ENCODE measurements around the gene REEP1.

The REEP1 gene

DNA sequence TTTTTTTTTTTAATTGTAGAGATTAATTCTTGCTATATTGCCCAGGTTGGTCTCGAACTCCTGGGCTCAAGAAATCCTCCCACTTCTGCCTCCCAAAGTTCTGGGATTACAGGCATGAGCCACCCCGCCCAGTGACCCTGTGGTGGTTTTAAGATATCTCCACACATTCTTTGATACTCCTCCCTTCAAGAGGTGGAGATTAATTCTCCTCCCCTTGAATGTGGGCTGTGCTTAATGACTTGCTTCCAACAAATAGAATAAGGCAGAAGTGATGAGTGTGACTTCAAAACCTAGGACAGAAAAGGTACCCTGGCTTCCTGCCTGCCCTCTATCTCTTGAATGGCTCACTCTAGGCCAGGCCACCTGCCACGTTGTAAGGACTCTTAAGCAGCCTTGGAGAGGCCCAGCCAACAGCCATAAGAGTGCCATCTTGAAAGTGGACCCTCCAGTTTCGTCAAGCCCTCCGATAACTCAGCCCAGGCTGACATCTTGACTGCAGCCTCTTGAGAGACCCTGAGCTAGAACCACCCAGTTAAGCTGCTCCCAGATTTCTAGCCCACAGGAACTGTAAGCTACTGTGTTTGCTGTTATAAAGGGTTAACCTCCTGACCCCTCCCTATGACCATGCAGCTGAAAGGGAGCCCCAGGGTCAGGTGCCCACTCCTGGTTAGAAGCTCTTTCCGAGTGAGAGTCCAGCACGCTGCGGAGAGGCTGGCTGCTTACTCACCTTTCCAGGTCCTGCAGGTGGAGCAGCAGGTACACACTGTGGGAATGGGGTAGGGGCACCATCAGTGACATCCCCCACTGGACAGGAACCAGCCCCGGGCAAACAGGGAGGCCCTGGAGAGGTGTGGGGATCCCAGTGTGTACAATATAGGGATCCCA is 110.5 kb downstream of the REEP1 start:
- WGBS, 2 experiments: 89 to 93% methylated on average over 9 of the region's 9 CpGs
- no peak overlapping the region for H3K27ac ChIP-seq (ENCODE audit: insufficient read depth, low read depth, low read length, poor library complexity, severe bottlenecking)

GRCh38 chr2:86226070-86226469 is 111.4 kb downstream of the REEP1 start:
- no peak overlapping the region for H3K27ac ChIP-seq (ENCODE audit: insufficient read depth, low read depth, low read length, poor library complexity, severe bottlenecking)
- H3K4me1 ChIP-seq (ENCODE audit: control insufficient read depth, insufficient read depth, low read length): peaks cover 19% of the 10 kb centered on the region
- H3K4me3 ChIP-seq (ENCODE audit: insufficient read depth, low read depth, low read length): no peak overlapping the region
- no peaks in the 10 kb centered on the region for H3K27me3 ChIP-seq (ENCODE audit: control insufficient read depth, insufficient read depth, low read length, poor library complexity, severe bottlenecking)
- no peaks in the 10 kb centered on the region for H3K36me3 ChIP-seq (ENCODE audit: control insufficient read depth, insufficient read depth, low read length)
- WGBS, 2 experiments: 97% methylated on average over 4 of the region's 4 CpGs
- no peaks in the 10 kb centered on the region for H3K9me3 ChIP-seq (ENCODE audit: control insufficient read depth, low read length)

More for the DNA sequence above, 110.5 kb downstream of the REEP1 start:
- Histone ChIP-seq H3K4me1 (ENCODE audit: control insufficient read depth, insufficient read depth, low read length) (peaks cover 14% of the 10 kb centered on the region), H3K27me3 (ENCODE audit: control insufficient read depth, insufficient read depth, low read length, poor library complexity, severe bottlenecking) (no peaks in the 10 kb centered on the region), H3K4me3 (ENCODE audit: insufficient read depth, low read depth, low read length) (no peak overlapping the region), H3K36me3 (ENCODE audit: control insufficient read depth, insufficient read depth, low read length) (no peaks in the 10 kb centered on the region), H3K9me3 (ENCODE audit: control insufficient read depth, low read length) (no peaks in the 10 kb centered on the region)

- Histone ChIP-seq H3K27ac (ENCODE audit: insufficient read depth, low read depth, low read length, poor library complexity, severe bottlenecking) (no peak overlapping the region), H3K4me3 (ENCODE audit: insufficient read depth, low read depth, low read length) (no peak overlapping the region), H3K9me3 (ENCODE audit: control insufficient read depth, low read length) (no peaks in the 10 kb centered on the region), H3K4me1 (ENCODE audit: control insufficient read depth, insufficient read depth, low read length) (peaks cover 19% of the 10 kb centered on the region), H3K36me3 (ENCODE audit: control insufficient read depth, insufficient read depth, low read length) (no peaks in the 10 kb centered on the region), H3K27me3 (ENCODE audit: control insufficient read depth, insufficient read depth, low read length, poor library complexity, severe bottlenecking) (no peaks in the 10 kb centered on the region)
- 91 to 92% methylated on average over 6 of the region's 6 CpGs for WGBS, 2 experiments
Observed at GRCh38 chr2:86225581-86225980, 111.8 kb downstream of the REEP1 start.

DNA sequence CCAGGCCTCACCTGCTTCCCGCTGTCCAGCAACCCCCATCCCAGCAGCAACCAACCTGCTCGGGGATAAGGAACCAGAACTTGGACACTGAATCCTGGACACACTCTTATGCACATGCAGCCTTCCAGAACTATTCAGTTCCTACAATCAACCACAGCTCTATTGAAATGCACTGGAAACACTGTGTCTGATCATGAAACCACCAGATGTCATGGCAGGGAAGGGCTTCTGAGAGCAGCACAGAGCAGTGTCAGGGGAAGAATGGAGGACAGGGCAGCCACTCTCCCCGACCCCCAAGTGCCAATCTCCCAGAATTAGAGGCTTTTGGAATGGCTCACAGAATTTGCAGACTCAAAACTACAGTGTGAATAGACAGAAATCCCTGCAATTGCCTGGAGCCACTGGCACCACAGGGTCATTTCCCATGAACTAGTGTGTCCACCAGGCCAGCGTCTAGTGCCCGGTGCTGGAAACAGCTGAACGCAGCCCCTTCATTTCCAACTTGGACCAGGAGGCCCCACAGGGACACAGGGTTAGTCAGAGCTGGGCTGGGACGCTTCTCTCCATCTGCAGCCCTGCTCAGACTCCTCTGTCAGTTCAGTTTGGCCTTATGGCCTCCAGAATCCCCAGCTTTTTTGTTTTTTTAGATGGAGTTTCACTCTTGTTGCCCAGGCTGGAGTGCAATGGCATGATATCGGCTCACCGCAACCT is 112.6 kb downstream of the REEP1 start:
- no peak overlapping the region for H3K4me3 ChIP-seq (ENCODE audit: insufficient read depth, low read depth, low read length)
- WGBS, 2 experiments: 94 to 95% methylated on average over 9 of the region's 9 CpGs
- H3K27me3 ChIP-seq (ENCODE audit: control insufficient read depth, insufficient read depth, low read length, poor library complexity, severe bottlenecking): no peaks in the 10 kb centered on the region
- H3K9me3 ChIP-seq (ENCODE audit: control insufficient read depth, low read length): no peaks in the 10 kb centered on the region
- no peak overlapping the region for H3K27ac ChIP-seq (ENCODE audit: insufficient read depth, low read depth, low read length, poor library complexity, severe bottlenecking)
- H3K4me1 ChIP-seq (ENCODE audit: control insufficient read depth, insufficient read depth, low read length): peaks cover 19% of the 10 kb centered on the region
- H3K36me3 ChIP-seq (ENCODE audit: control insufficient read depth, insufficient read depth, low read length): no peaks in the 10 kb centered on the region

DNA sequence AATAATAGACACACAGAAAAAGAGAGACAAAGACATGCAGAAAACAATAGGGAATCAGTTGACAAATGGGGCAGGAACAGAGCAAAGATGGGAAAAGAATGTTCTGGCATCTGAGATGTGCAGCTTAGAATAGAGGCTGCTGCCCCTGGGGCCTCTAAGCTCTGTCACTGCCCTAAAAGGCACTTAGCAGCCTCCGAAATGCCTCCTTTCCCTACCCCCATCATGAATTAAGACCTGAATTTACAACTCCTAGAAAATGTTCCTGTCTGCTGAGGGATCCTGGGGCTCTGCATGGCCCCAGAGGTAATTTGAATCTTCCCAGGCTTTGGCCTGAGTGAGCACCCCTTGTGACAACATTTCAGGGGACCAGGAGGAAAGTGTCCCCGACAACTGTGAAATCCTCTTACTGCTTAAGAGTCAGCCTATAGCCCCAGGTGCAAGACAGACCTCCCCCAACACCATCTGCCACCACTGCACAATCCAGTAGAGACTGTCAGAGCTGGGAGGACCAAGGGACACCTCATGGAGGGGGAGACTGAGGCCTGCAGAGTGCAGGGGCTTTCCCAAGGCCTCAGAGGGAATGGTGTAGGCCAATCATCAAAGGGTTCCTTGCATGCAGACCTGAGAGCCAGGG is 113.4 kb downstream of the REEP1 start:
- Histone ChIP-seq H3K9me3 (ENCODE audit: control insufficient read depth, low read length) (no peaks in the 10 kb centered on the region), H3K27ac (ENCODE audit: insufficient read depth, low read depth, low read length, poor library complexity, severe bottlenecking) (no peak overlapping the region), H3K27me3 (ENCODE audit: control insufficient read depth, insufficient read depth, low read length, poor library complexity, severe bottlenecking) (no peaks in the 10 kb centered on the region), H3K4me3 (ENCODE audit: insufficient read depth, low read depth, low read length) (no peak overlapping the region), H3K4me1 (ENCODE audit: control insufficient read depth, insufficient read depth, low read length) (peaks cover 19% of the 10 kb centered on the region), H3K36me3 (ENCODE audit: control insufficient read depth, insufficient read depth, low read length) (no peaks in the 10 kb centered on the region)
- whole genome bisulfite sequencing, 2 experiments: 79 to 82% methylated on average over 2 of the region's 2 CpGs

DNA sequence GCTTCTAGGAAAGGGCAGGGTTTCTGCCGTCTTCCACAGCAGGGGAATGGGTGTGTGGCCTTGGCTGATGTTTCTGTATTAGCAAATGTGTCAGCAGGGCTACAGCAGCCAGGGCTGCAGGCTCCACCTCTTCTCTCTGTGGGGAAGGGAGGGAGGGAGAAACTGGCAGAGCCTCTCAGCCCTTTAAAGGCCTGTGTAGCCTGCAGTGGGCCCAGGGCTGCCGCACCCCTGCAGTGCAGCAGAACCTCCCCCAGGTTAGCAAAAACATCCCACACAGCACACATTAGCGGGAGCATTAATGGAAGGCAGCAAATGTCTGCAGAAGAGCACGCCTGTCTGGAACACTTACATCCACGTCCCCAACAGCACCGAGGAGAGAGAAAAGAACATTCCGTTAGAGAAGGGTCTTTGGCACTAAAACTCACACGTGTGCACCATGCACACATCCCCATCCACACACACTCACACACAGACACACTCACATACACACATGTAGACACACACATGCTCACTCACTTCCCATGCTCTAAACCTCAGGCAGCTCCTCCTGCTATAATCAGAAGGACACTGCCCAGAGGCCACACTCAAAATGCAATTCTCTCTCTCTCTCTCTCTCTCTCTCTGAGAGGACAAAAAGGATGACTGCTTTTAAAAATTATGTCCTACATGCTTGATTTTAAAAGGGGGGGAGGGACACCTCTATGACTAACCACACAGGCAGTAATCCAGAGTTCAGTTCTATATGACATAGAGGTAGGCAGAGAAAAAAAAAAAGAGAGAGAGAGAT is 114.1 kb downstream of the REEP1 start:
- Histone ChIP-seq H3K4me3 (ENCODE audit: insufficient read depth, low read depth, low read length) (no peak overlapping the region), H3K4me1 (ENCODE audit: control insufficient read depth, insufficient read depth, low read length) (peaks cover 19% of the 10 kb centered on the region), H3K36me3 (ENCODE audit: control insufficient read depth, insufficient read depth, low read length) (no peaks in the 10 kb centered on the region), H3K9me3 (ENCODE audit: control insufficient read depth, low read length) (no peaks in the 10 kb centered on the region), H3K27ac (ENCODE audit: insufficient read depth, low read depth, low read length, poor library complexity, severe bottlenecking) (no peak overlapping the region), H3K27me3 (ENCODE audit: control insufficient read depth, insufficient read depth, low read length, poor library complexity, severe bottlenecking) (no peaks in the 10 kb centered on the region)
- 63 to 67% methylated on average over 7 of the region's 8 CpGs for WGBS, 2 experiments

GRCh38 chr2:86221066-86221684 is 116.3 kb downstream of the REEP1 start:
- Histone ChIP-seq H3K4me3 (ENCODE audit: insufficient read depth, low read depth, low read length) (no peak overlapping the region), H3K27me3 (ENCODE audit: control insufficient read depth, insufficient read depth, low read length, poor library complexity, severe bottlenecking) (no peaks in the 10 kb centered on the region), H3K9me3 (ENCODE audit: control insufficient read depth, low read length) (no peaks in the 10 kb centered on the region), H3K27ac (ENCODE audit: insufficient read depth, low read depth, low read length, poor library complexity, severe bottlenecking) (no peak overlapping the region), H3K4me1 (ENCODE audit: control insufficient read depth, insufficient read depth, low read length) (peaks cover 19% of the 10 kb centered on the region), H3K36me3 (ENCODE audit: control insufficient read depth, insufficient read depth, low read length) (no peaks in the 10 kb centered on the region)
- 51 to 54% methylated on average over 5 of the region's 5 CpGs for WGBS, 2 experiments

GRCh38 chr2:86219896-86220295 is 117.5 kb downstream of the REEP1 start:
- no peaks in the 10 kb centered on the region for H3K9me3 ChIP-seq (ENCODE audit: control insufficient read depth, low read length)
- no peak overlapping the region for H3K27ac ChIP-seq (ENCODE audit: insufficient read depth, low read depth, low read length, poor library complexity, severe bottlenecking)
- WGBS, 2 experiments: 74 to 86% methylated on average over 4 to 5 of the region's 5 CpGs

GRCh38 chr2:86218124-86218523 is 119.3 kb downstream of the REEP1 start:
- H3K27me3 ChIP-seq (ENCODE audit: control insufficient read depth, insufficient read depth, low read length, poor library complexity, severe bottlenecking): no peaks in the 10 kb centered on the region
- H3K36me3 ChIP-seq (ENCODE audit: control insufficient read depth, insufficient read depth, low read length): no peaks in the 10 kb centered on the region
- no peak overlapping the region for H3K4me3 ChIP-seq (ENCODE audit: insufficient read depth, low read depth, low read length)
- WGBS, 2 experiments: 94 to 95% methylated on average over 4 of the region's 4 CpGs
- H3K4me1 ChIP-seq (ENCODE audit: control insufficient read depth, insufficient read depth, low read length): peaks cover 9% of the 10 kb centered on the region
- no peaks in the 10 kb centered on the region for H3K9me3 ChIP-seq (ENCODE audit: control insufficient read depth, low read length)
- H3K27ac ChIP-seq (ENCODE audit: insufficient read depth, low read depth, low read length, poor library complexity, severe bottlenecking): no peak overlapping the region

More at GRCh38 chr2:86219896-86220295, 117.5 kb downstream of the REEP1 start:
- peaks cover 19% of the 10 kb centered on the region for H3K4me1 ChIP-seq (ENCODE audit: control insufficient read depth, insufficient read depth, low read length)
- no peak overlapping the region for H3K4me3 ChIP-seq (ENCODE audit: insufficient read depth, low read depth, low read length)
- no peaks in the 10 kb centered on the region for H3K27me3 ChIP-seq (ENCODE audit: control insufficient read depth, insufficient read depth, low read length, poor library complexity, severe bottlenecking)
- H3K36me3 ChIP-seq (ENCODE audit: control insufficient read depth, insufficient read depth, low read length): no peaks in the 10 kb centered on the region
